WTC11 (cell line): Measurements from ENCODE around the gene DDX51.

Experiments
- ATF3 ChIP-seq: sonication (generic); formaldehyde crosslinking; conservative IDR thresholded peaks from 2 replicates; pipeline ENCODE4 v1.8.1; 2022; ENCODE audit warnings: mild to moderate bottlenecking, missing genetic modification reagents
- CTCF ChIP-seq: fragments of 200-600 bp; IDR thresholded peaks from 2 replicates; pipeline ENCODE4 v1.8.0; 2022; ENCODE audit warnings: antibody characterized with exemption
- FOXP4 ChIP-seq: sonication (generic); formaldehyde crosslinking; IDR thresholded peaks from 2 replicates; pipeline ENCODE4 v1.8.0; 2022; ENCODE audit warnings: mild to moderate bottlenecking, missing genetic modification reagents
- JUN ChIP-seq: sonication (generic); formaldehyde crosslinking; IDR thresholded peaks from 2 replicates; pipeline ENCODE4 v1.8.0; 2023; ENCODE audit warnings: mild to moderate bottlenecking, missing genetic modification reagents
- PRDM15 ChIP-seq: sonication (generic); formaldehyde crosslinking; IDR thresholded peaks from 2 replicates; pipeline ENCODE4 v1.8.0; 2022; ENCODE audit warnings: missing genetic modification reagents
- SP1 ChIP-seq: sonication (generic); formaldehyde crosslinking; conservative IDR thresholded peaks from 2 replicates; pipeline ENCODE4 v1.8.1; 2022; ENCODE audit warnings: missing genetic modification reagents
- TCF7 ChIP-seq: sonication (generic); formaldehyde crosslinking; IDR thresholded peaks from 2 replicates; pipeline ENCODE4 v1.8.0; 2022; ENCODE audit warnings: mild to moderate bottlenecking, low read depth, missing genetic modification reagents, moderate library complexity
- ZNF121 ChIP-seq: sonication (generic); formaldehyde crosslinking; IDR thresholded peaks from 2 replicates; pipeline ENCODE4 v1.8.0; 2023; ENCODE audit warnings: missing genetic modification reagents
- ZNF232 ChIP-seq: sonication (generic); formaldehyde crosslinking; IDR thresholded peaks from 2 replicates; pipeline ENCODE4 v1.8.0; 2022; ENCODE audit warnings: mild to moderate bottlenecking, missing genetic modification reagents

GRCh38 chr12:132171968-132172521 lies 27.9 kb upstream of the DDX51 start:
- TF ChIP-seq TCF7 = no peak
- TF ChIP-seq JUN (CRISPR knock-in tag) = no peak
- TF ChIP-seq ZNF121 (CRISPR knock-in tag) = no peak
- no peak for TF ChIP-seq ATF3 (CRISPR knock-in tag)
- no peak for TF ChIP-seq CTCF
- TF ChIP-seq SP1 (CRISPR knock-in tag) = no peak
- no peak for TF ChIP-seq FOXP4
- no peak for TF ChIP-seq ZNF232 (CRISPR knock-in tag)
- TF ChIP-seq PRDM15 (CRISPR knock-in tag) = no peak
